Measurements from ENCODE around the gene NTM. TPM values are rescaled to one million over a fixed set of nuclear protein-coding genes. Genes with fewer than 3 reads are reported as not detected.

NTM gene
- total and polyA plus RNA-seq, 5 donors: 35.0 to 148 (median 88.2) TPM

DNA sequence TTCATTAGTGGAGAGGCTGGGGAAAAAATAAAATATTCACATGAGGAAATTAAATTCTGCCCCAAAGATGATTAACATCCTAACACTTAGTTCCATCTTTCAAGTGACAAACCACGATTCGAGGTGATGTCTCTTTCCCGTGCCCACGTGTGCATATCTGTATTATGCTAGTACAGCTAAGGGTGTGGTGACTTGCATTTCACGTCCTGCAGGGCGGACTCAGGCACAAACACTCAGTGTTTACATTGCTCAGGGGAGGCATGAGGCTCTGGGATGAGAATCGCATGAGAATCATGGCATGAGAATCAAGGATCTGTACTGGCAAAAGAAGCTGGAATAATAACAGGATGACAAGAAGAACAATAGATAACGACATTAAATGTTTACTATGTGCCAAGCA is 179.4 kb downstream of the NTM start:
- no peak for DNase-seq
- H3K27ac ChIP-seq (ENCODE audit: low read length): no peak overlapping the region
- no peak overlapping the region for H3K4me3 ChIP-seq (ENCODE audit: low read length)
- intact Hi-C loops (cut with DNase I): no loop called here
- H3K27me3 ChIP-seq (ENCODE audit: control insufficient read depth, insufficient read depth): no peaks in the 10 kb centered on the region
- no peak for ATAC-seq
- no peaks in the 10 kb centered on the region for H3K9me3 ChIP-seq (ENCODE audit: control insufficient read depth, low read length)
- WGBS: 70% methylated on average over 8 of the region's 8 CpGs
- H3K4me1 ChIP-seq (ENCODE audit: control insufficient read depth, insufficient read depth, low read length): no peaks in the 10 kb centered on the region

DNA sequence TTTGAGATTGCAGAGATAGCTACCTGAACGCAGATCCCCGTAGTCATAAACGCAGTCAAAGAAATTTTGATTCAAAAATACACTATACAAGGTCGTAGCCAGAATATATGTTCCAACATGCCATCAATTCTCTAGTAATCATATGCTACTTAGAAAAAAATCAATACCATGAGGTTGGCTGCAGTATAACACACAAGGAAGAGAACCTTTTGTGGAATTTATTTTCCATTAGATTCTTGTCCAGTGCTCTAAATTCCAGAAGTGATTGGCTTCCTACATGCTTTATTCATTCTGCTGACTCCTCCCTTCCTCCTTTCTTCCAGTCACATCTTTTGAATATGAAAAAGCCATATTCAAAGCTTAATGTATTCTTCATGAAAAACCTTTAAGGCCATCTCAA is 189.9 kb downstream of the NTM start:
- no peak for ATAC-seq
- 83% methylated on average over 4 of the region's 4 CpGs for WGBS
- no peak for DNase-seq

DNA sequence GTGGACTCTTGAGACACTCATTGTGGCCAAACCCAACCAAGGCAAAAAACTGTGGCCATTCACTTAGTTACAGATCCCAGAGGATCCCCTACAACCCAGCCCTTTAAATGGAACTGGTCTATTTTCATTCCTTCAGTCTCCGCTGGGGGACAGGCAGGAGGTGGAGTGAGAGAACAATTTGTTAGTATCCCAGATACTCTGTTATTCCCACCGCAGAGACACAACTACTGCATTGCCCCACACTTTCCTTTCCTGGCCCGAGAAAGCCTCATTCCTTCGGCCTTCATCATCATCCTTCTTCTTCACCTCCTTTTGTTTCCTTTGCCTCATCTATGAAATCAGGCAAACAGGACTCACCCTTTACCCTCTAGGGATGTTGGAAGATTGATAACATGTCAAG is 191.1 kb downstream of the NTM start:
- no peaks in the 10 kb centered on the region for H3K27me3 ChIP-seq (ENCODE audit: control insufficient read depth, insufficient read depth)
- intact Hi-C loops (cut with DNase I): no loop called here
- H3K9me3 ChIP-seq (ENCODE audit: control insufficient read depth, low read length): no peaks in the 10 kb centered on the region
- H3K4me3 ChIP-seq (ENCODE audit: low read length): no peak overlapping the region
- H3K27ac ChIP-seq (ENCODE audit: low read length): no peak overlapping the region
- ATAC-seq: no peak
- WGBS: 71% methylated on average over 4 of the region's 4 CpGs
- H3K4me1 ChIP-seq (ENCODE audit: control insufficient read depth, insufficient read depth, low read length): no peaks in the 10 kb centered on the region
- no peak for DNase-seq

More for the DNA sequence above, 189.9 kb downstream of the NTM start:
- H3K27me3 ChIP-seq (ENCODE audit: control insufficient read depth, insufficient read depth): no peaks in the 10 kb centered on the region
- no peaks in the 10 kb centered on the region for H3K9me3 ChIP-seq (ENCODE audit: control insufficient read depth, low read length)
- no peaks in the 10 kb centered on the region for H3K4me1 ChIP-seq (ENCODE audit: control insufficient read depth, insufficient read depth, low read length)
- no peak overlapping the region for H3K27ac ChIP-seq (ENCODE audit: low read length)
- intact Hi-C loops (cut with DNase I): no loop called here
- no peak overlapping the region for H3K4me3 ChIP-seq (ENCODE audit: low read length)

GRCh38 chr11:131561972-131562371 is 191.6 kb downstream of the NTM start:
- Histone ChIP-seq H3K4me3 (ENCODE audit: low read length) (no peak overlapping the region), H3K9me3 (ENCODE audit: control insufficient read depth, low read length) (no peaks in the 10 kb centered on the region), H3K4me1 (ENCODE audit: control insufficient read depth, insufficient read depth, low read length) (no peaks in the 10 kb centered on the region), H3K27me3 (ENCODE audit: control insufficient read depth, insufficient read depth) (no peaks in the 10 kb centered on the region), H3K27ac (ENCODE audit: low read length) (no peak overlapping the region)
- DNase-seq: no peak
- intact Hi-C loops (cut with DNase I): no loop called here
- WGBS: 64% methylated on average over 5 of the region's 5 CpGs
- ATAC-seq: no peak

- H3K27me3 ChIP-seq (ENCODE audit: control insufficient read depth, insufficient read depth): no peaks in the 10 kb centered on the region
- ATAC-seq: no peak
- 74% methylated on average over 1 of the region's 1 CpG for WGBS
- H3K27ac ChIP-seq (ENCODE audit: low read length): no peak overlapping the region
- no peaks in the 10 kb centered on the region for H3K4me1 ChIP-seq (ENCODE audit: control insufficient read depth, insufficient read depth, low read length)
- no peak overlapping the region for H3K4me3 ChIP-seq (ENCODE audit: low read length)
- no peak for DNase-seq
- intact Hi-C loops (cut with DNase I): no loop called here
- H3K9me3 ChIP-seq (ENCODE audit: control insufficient read depth, low read length): no peaks in the 10 kb centered on the region
Observed at GRCh38 chr11:131568318-131568717, 197.9 kb downstream of the NTM start.

GRCh38 chr11:131571571-131571970 is 201.2 kb downstream of the NTM start:
- Histone ChIP-seq H3K27me3 (ENCODE audit: control insufficient read depth, insufficient read depth) (no peaks in the 10 kb centered on the region), H3K4me3 (ENCODE audit: low read length) (no peak overlapping the region), H3K27ac (ENCODE audit: low read length) (no peak overlapping the region), H3K4me1 (ENCODE audit: control insufficient read depth, insufficient read depth, low read length) (no peaks in the 10 kb centered on the region), H3K9me3 (ENCODE audit: control insufficient read depth, low read length) (no peaks in the 10 kb centered on the region)
- DNase-seq (no peak), ATAC-seq (no peak)
- WGBS: 52% methylated on average over 4 of the region's 4 CpGs
- intact Hi-C loops (cut with DNase I): no loop called here

- no peaks in the 10 kb centered on the region for H3K9me3 ChIP-seq (ENCODE audit: control insufficient read depth, low read length)
- ATAC-seq: no peak
- no peak overlapping the region for H3K27ac ChIP-seq (ENCODE audit: low read length)
- WGBS: 63% methylated on average over 7 of the region's 7 CpGs
- H3K27me3 ChIP-seq (ENCODE audit: control insufficient read depth, insufficient read depth): no peaks in the 10 kb centered on the region
- intact Hi-C loops (cut with DNase I): no loop called here
- DNase-seq: no peak
- H3K4me3 ChIP-seq (ENCODE audit: low read length): no peak overlapping the region
- no peaks in the 10 kb centered on the region for H3K4me1 ChIP-seq (ENCODE audit: control insufficient read depth, insufficient read depth, low read length)
Observed at GRCh38 chr11:131572423-131572822, 202.0 kb downstream of the NTM start.

- intact Hi-C loops (cut with DNase I): no loop called here
- Histone ChIP-seq H3K4me1 (ENCODE audit: control insufficient read depth, insufficient read depth, low read length) (no peaks in the 10 kb centered on the region), H3K27me3 (ENCODE audit: control insufficient read depth, insufficient read depth) (no peaks in the 10 kb centered on the region), H3K9me3 (ENCODE audit: control insufficient read depth, low read length) (no peaks in the 10 kb centered on the region), H3K4me3 (ENCODE audit: low read length) (no peak overlapping the region), H3K27ac (ENCODE audit: low read length) (no peak overlapping the region)
- ATAC-seq (no peak), DNase-seq (no peak)
- WGBS: 59% methylated on average over 7 of the region's 7 CpGs
Observed at GRCh38 chr11:131579932-131580387, 209.5 kb downstream of the NTM start.

GRCh38 chr11:131580476-131580875 is 210.1 kb downstream of the NTM start:
- intact Hi-C loops (cut with DNase I): no loop called here
- Histone ChIP-seq H3K27me3 (ENCODE audit: control insufficient read depth, insufficient read depth) (no peaks in the 10 kb centered on the region), H3K27ac (ENCODE audit: low read length) (no peak overlapping the region), H3K4me1 (ENCODE audit: control insufficient read depth, insufficient read depth, low read length) (no peaks in the 10 kb centered on the region), H3K4me3 (ENCODE audit: low read length) (no peak overlapping the region), H3K9me3 (ENCODE audit: control insufficient read depth, low read length) (no peaks in the 10 kb centered on the region)
- WGBS: 84% methylated on average over 4 of the region's 4 CpGs
- ATAC-seq (no peak), DNase-seq (no peak)

- Histone ChIP-seq H3K27me3 (ENCODE audit: control insufficient read depth, insufficient read depth) (no peaks in the 10 kb centered on the region), H3K27ac (ENCODE audit: low read length) (no peak overlapping the region), H3K4me3 (ENCODE audit: low read length) (no peak overlapping the region), H3K9me3 (ENCODE audit: control insufficient read depth, low read length) (no peaks in the 10 kb centered on the region), H3K4me1 (ENCODE audit: control insufficient read depth, insufficient read depth, low read length) (no peaks in the 10 kb centered on the region)
- ATAC-seq (no peak), DNase-seq (no peak)
- intact Hi-C loops (cut with DNase I): no loop called here
- 57% methylated on average over 6 of the region's 6 CpGs for WGBS
Observed at GRCh38 chr11:131581046-131581445, 210.6 kb downstream of the NTM start.

GRCh38 chr11:131582021-131582525 is 211.7 kb downstream of the NTM start:
- no peak for DNase-seq
- Histone ChIP-seq H3K9me3 (ENCODE audit: control insufficient read depth, low read length) (no peaks in the 10 kb centered on the region), H3K4me3 (ENCODE audit: low read length) (no peak overlapping the region), H3K27me3 (ENCODE audit: control insufficient read depth, insufficient read depth) (no peaks in the 10 kb centered on the region), H3K4me1 (ENCODE audit: control insufficient read depth, insufficient read depth, low read length) (no peaks in the 10 kb centered on the region), H3K27ac (ENCODE audit: low read length) (no peak overlapping the region)
- 77% methylated on average over 12 of the region's 12 CpGs for WGBS
- intact Hi-C loops (cut with DNase I): no loop called here
- no peak for ATAC-seq

GRCh38 chr11:131583421-131583820 is 213.0 kb downstream of the NTM start:
- DNase-seq: no peak
- Histone ChIP-seq H3K27ac (ENCODE audit: low read length) (no peak overlapping the region), H3K27me3 (ENCODE audit: control insufficient read depth, insufficient read depth) (no peaks in the 10 kb centered on the region), H3K4me3 (ENCODE audit: low read length) (no peak overlapping the region), H3K9me3 (ENCODE audit: control insufficient read depth, low read length) (no peaks in the 10 kb centered on the region), H3K4me1 (ENCODE audit: control insufficient read depth, insufficient read depth, low read length) (no peaks in the 10 kb centered on the region)
- no peak for ATAC-seq
- 89% methylated on average over 5 of the region's 5 CpGs for WGBS
- intact Hi-C loops (cut with DNase I): no loop called here
